PC-3 (cell line): ENCODE measurements around the gene CCDC102A. TPM values are rescaled to one million over a fixed set of nuclear protein-coding genes. Genes with fewer than 3 reads are reported as not detected.

ENCODE experiments used
- ATAC-seq: fragments of 200-7000 bp; cut with Tn5 transposase; 2 replicates; pipeline ENCODE4 v1.9.1; 2020; ENCODE audit warnings: mild to moderate bottlenecking, moderate library complexity
- BruUV-seq: library from RNA; stranded (reverse); fragments of 400-500 nt; replicated peaks from 2 replicates; lab custom pipeline; 2021; lab: Mats Ljungman, UMichigan
- CTCF ChIA-PET: fragments of 300-600 bp; sonication (Branson Sonifier 250); formaldehyde crosslinking; loops from one replicate; lab custom pipeline; 2022; ENCODE audit warnings: antibody characterized with exemption; lab: Charles Lee
- POLR2A ChIA-PET: fragments of 300-600 bp; sonication (Branson Sonifier 250); formaldehyde crosslinking; loops from one replicate; lab custom pipeline; 2022; ENCODE audit warnings: antibody characterized with exemption; ENCODE audit not compliant: unreplicated experiment; lab: Charles Lee
- DNase-seq: peaks from one replicate; pipeline ENCODE4 v3.0.0-alpha.2; 2015
- H2AFZ ChIP-seq: fragments of 300-600 bp; sonication (generic); 2 replicates; pipeline ENCODE4 v1.6.0; 2016; ENCODE audit warnings: antibody characterized with exemption, low read length
- H3F3A ChIP-seq: fragments of 300-600 bp; sonication (generic); one replicate; pipeline ENCODE4 v1.6.0; 2017; ENCODE audit warnings: antibody characterized with exemption, low read length, control low read depth, mild to moderate bottlenecking; ENCODE audit not compliant: unreplicated experiment
- H3K27ac ChIP-seq: fragments of 300-600 bp; sonication (generic); 2 replicates; pipeline ENCODE4 v1.5.1; 2016; ENCODE audit warnings: mild to moderate bottlenecking, low read length
- H3K27me3 ChIP-seq: fragments of 300-600 bp; sonication (generic); 2 replicates; pipeline ENCODE4 v1.6.1; 2016; ENCODE audit warnings: low read length, mixed read lengths
- H3K36me3 ChIP-seq: fragments of 300-600 bp; sonication (generic); 2 replicates; pipeline ENCODE4 v1.6.1; 2016; ENCODE audit warnings: low read depth, mixed run types, low read length, mixed read lengths
- H3K4me1 ChIP-seq: fragments of 300-600 bp; sonication (generic); 2 replicates; pipeline ENCODE4 v1.5.1; 2016; ENCODE audit warnings: low read length; ENCODE audit not compliant: insufficient read depth
- H3K4me2 ChIP-seq: fragments of 300-600 bp; sonication (generic); 2 replicates; pipeline ENCODE4 v1.6.0; 2016; ENCODE audit warnings: low read length
- H3K4me3 ChIP-seq: fragments of 300-600 bp; sonication (generic); 2 replicates; pipeline ENCODE4 v1.5.1; 2016; ENCODE audit warnings: mild to moderate bottlenecking, low read length, mixed read lengths
- H3K79me2 ChIP-seq: fragments of 300-600 bp; sonication (generic); 2 replicates; pipeline ENCODE4 v1.6.1; 2017; ENCODE audit warnings: low read length, mixed read lengths
- H3K9ac ChIP-seq: fragments of 300-600 bp; sonication (generic); 2 replicates; pipeline ENCODE4 v1.6.0; 2016; ENCODE audit warnings: mild to moderate bottlenecking, low read length
- H3K9me2 ChIP-seq: fragments of 300-600 bp; sonication (generic); replicated peaks from 2 replicates; pipeline ENCODE4 v1.6.1; 2016; ENCODE audit warnings: mixed run types, low read length, mixed read lengths
- H3K9me3 ChIP-seq: fragments of 300-600 bp; sonication (generic); 2 replicates; pipeline ENCODE4 v1.6.1; 2016; ENCODE audit warnings: low read length, mixed read lengths
- H4K20me1 ChIP-seq: fragments of 300-600 bp; sonication (generic); 2 replicates; pipeline ENCODE4 v1.6.1; 2016; ENCODE audit warnings: low read length, mixed read lengths
- EZH2 ChIP-seq: fragments of 300-600 bp; sonication (generic); IDR thresholded peaks from one replicate; pipeline ENCODE4 v1.6.1; 2017; ENCODE audit warnings: antibody characterized with exemption, mild to moderate bottlenecking, low read length; ENCODE audit not compliant: unreplicated experiment
- EZH2phosphoT487 ChIP-seq: fragments of 300-600 bp; sonication (generic); IDR thresholded peaks from 2 replicates; pipeline ENCODE4 v1.6.1; 2018; ENCODE audit warnings: mild to moderate bottlenecking, antibody characterized with exemption, low read length, borderline replicate concordance
- intact Hi-C: fragments of 100-400 bp; cut with micrococcal nuclease; formaldehyde crosslinking; loops from 2 replicates; pipeline ENCODE4 v1.9.0; 2023
- total RNA-seq: library from RNA; depleted of rRNA; stranded (reverse); fragments of >200 nt; gene quantifications from 2 replicates; pipeline ENCODE4 v1.2.3, GENCODE V29; 2014
- TF ChIP-seq, protein P1 (sequence below): fragments of 300-600 bp; sonication (generic); conservative IDR thresholded peaks from 2 replicates; pipeline ENCODE4 v1.5.1; 2017; ENCODE audit warnings: antibody characterized with exemption, low read depth, mild to moderate bottlenecking, low read length

Gene CCDC102A
- total RNA-seq, 1 experiment from 2014 or later = 12.7 TPM

GRCh38 chr16:57559072-57559790, 22.9 kb upstream of the CCDC102A start:
- no peaks in the 10 kb centered on the region for H3K79me2 ChIP-seq
- no peaks in the 10 kb centered on the region for H3K36me3 ChIP-seq
- H3F3A ChIP-seq = no peaks in the 10 kb centered on the region
- no peak overlapping the region for H3K4me3 ChIP-seq
- H3K4me1 ChIP-seq = no peaks in the 10 kb centered on the region
- DNase-seq = no peak
- H3K4me2 ChIP-seq = no peak overlapping the region
- no peak overlapping the region for H3K27ac ChIP-seq
- H2AFZ ChIP-seq = no peak overlapping the region
- H3K9me2 ChIP-seq = no peaks in the 10 kb centered on the region
- H3K9ac ChIP-seq = no peak overlapping the region
- CTCF ChIA-PET = no interaction called here
- TF ChIP-seq EZH2 = no peak
- TF ChIP-seq, protein P1, sequence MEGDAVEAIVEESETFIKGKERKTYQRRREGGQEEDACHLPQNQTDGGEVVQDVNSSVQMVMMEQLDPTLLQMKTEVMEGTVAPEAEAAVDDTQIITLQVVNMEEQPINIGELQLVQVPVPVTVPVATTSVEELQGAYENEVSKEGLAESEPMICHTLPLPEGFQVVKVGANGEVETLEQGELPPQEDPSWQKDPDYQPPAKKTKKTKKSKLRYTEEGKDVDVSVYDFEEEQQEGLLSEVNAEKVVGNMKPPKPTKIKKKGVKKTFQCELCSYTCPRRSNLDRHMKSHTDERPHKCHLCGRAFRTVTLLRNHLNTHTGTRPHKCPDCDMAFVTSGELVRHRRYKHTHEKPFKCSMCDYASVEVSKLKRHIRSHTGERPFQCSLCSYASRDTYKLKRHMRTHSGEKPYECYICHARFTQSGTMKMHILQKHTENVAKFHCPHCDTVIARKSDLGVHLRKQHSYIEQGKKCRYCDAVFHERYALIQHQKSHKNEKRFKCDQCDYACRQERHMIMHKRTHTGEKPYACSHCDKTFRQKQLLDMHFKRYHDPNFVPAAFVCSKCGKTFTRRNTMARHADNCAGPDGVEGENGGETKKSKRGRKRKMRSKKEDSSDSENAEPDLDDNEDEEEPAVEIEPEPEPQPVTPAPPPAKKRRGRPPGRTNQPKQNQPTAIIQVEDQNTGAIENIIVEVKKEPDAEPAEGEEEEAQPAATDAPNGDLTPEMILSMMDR = no peak
- no peak for TF ChIP-seq EZH2phosphoT487
- POLR2A ChIA-PET = no interaction called here
- intact Hi-C loops = no loop called here
- BruUV-seq = no TSS peak
- H3K27me3 ChIP-seq = no peaks in the 10 kb centered on the region
- no peak for ATAC-seq
- H3K9me3 ChIP-seq = no peaks in the 10 kb centered on the region
- no peaks in the 10 kb centered on the region for H4K20me1 ChIP-seq

DNA sequence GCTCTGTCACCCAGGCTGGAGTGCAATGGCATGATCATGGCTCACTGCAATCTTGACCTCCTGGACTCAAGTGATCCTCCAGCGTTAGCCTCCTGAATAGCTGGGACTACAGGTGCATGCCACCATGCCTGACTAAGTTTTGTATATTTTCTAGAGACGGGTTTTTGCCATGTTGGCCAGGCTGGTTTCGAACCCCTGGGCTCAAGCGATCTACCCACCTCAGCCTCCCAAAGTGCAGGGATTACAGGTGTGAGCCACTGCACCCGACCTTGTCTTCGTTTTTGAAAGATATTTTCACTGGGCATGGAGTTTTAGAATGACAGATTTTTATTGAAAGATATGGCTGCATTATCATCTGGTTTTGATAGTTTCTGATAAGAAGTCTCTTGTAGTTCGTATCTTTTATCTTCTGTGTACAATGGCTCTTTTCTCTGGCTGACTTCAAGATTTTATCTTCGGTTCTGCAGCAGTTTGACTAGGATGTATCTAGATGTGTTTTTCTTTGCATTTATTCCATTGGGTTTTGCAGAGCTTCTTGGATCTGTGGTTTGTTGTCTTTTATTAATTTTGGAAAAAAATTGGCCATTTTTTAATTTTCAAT, 20.7 kb upstream of the CCDC102A start:
- no peak for TF ChIP-seq EZH2phosphoT487
- no peak for TF ChIP-seq EZH2
- TF ChIP-seq, protein P1 = no peak
- no peak for DNase-seq

DNA sequence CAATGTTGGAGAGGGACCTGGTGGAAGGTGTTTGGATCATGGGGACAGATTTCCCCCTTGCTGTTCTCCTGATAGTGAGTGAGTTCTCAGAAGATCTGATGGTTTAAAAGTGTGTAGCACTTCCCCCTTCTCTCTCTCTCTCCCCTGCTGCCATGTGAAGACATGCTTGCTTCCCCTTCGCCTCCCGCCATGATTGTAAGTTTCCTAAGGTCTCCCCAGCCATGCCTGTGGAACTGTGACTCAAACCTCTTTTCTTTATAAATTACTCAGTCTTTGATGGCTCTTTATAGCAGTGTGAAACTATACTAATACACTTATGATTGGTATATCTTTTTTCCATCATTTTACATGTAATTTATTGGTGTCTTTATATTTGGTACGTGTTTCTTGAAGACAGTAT, 19.5 kb upstream of the CCDC102A start:
- no peaks in the 10 kb centered on the region for H3K79me2 ChIP-seq
- TF ChIP-seq EZH2phosphoT487 (no peak), EZH2 (no peak)
- TF ChIP-seq, protein P1 = no peak
- H3K4me2 ChIP-seq = no peak overlapping the region
- no peak overlapping the region for H3K9ac ChIP-seq
- H3K4me1 ChIP-seq = no peaks in the 10 kb centered on the region
- no peaks in the 10 kb centered on the region for H3K36me3 ChIP-seq
- H3K4me3 ChIP-seq = no peak overlapping the region
- no peaks in the 10 kb centered on the region for H3K27me3 ChIP-seq
- ChIA-PET CTCF (no interaction called here), POLR2A (no interaction called here)
- H2AFZ ChIP-seq = no peak overlapping the region
- ATAC-seq (no peak), DNase-seq (no peak)
- no TSS peak for BruUV-seq
- no peaks in the 10 kb centered on the region for H3K9me3 ChIP-seq
- intact Hi-C loops = no loop called here
- no peaks in the 10 kb centered on the region for H3K9me2 ChIP-seq
- H3K27ac ChIP-seq = no peak overlapping the region
- no peaks in the 10 kb centered on the region for H4K20me1 ChIP-seq
- H3F3A ChIP-seq = no peaks in the 10 kb centered on the region

More for the DNA sequence above, 20.7 kb upstream of the CCDC102A start:
- Histone ChIP-seq H3K9me2 (no peaks in the 10 kb centered on the region), H4K20me1 (no peaks in the 10 kb centered on the region), H3F3A (no peaks in the 10 kb centered on the region), H3K4me3 (no peak overlapping the region), H3K4me2 (no peak overlapping the region), H3K27me3 (no peaks in the 10 kb centered on the region), H3K36me3 (no peaks in the 10 kb centered on the region), H3K9ac (no peak overlapping the region), H3K9me3 (no peaks in the 10 kb centered on the region), H3K27ac (no peak overlapping the region), H2AFZ (no peak overlapping the region), H3K79me2 (no peaks in the 10 kb centered on the region), H3K4me1 (no peaks in the 10 kb centered on the region)
- no peak for ATAC-seq
- CTCF ChIA-PET = no interaction called here
- no TSS peak for BruUV-seq
- POLR2A ChIA-PET = no interaction called here
- intact Hi-C loops = no loop called here
